Measurements from ENCODE around the gene RAPGEF1.
"Not testable (repeated sequence)": the region's sequence is repeated elsewhere in the genome, so short reads cannot be mapped to it uniquely, and the experiment has no call there.

The RAPGEF1 gene

DNA sequence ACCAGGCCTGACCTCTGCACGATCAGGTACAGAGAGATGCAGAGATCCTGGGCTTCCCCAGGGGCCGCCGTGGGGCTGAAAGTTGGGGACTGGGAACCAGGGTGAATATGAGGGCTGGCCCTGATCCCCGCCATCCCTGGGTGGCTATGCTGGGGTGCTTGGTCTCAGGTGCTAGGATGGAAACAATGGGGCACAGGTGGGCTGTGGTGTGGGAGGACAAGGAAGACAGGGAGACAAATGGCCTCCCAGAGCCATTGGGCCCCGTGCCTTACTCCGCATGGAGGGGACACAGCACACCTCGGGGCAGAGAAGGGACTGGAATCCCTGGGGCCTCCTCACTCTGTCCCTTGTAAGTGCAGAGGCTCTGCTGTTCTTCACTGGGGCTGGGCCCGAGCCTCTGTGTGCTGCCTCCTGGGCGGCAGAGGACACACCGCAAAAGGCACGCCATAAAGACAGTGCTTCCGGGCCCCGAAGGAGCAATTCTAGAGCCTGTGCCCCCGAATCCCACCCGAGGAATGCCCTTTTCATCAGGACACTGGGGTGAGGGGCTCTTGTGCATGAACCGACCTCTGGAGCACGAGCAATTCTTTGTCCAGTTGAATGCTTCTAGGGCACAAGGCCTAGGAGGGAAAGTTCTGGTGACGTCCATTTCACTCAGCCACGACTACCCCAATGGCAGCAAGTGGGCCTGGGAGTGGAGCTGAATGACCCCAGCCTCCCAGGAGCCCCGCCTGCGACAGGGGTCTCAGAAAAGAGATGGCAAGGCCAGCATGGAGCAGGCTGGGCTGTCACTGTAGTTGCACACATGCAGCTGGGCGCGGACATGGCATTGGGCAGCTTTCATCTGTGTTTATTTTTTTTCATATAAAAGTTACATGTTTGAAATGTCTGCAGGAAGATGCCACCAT is 163.7 kb downstream of the RAPGEF1 start:
- no peak for DNase-seq

GRCh38 chr9:131574730-131575640 is 164.9 kb downstream of the RAPGEF1 start:
- DNase-seq = no peak

DNA sequence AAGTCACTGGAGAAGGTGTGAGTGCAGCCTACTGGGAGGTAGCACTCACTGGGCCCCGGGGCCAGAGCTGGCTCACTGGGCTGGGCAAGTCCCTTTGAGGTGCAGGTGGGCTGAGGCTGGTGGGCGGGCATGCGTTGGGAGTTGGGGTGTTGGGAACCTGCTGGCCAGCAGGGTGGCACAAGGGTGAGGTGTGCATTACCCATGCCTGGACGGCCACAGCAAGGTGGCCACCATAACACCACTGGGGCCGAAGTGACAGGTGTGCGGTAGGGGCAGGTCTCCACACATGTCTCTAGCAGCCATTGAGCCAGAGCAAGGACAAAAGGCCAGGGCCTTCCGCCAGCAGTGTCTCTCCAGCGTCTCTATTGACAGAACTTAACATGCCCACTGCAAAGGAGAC is 172.0 kb downstream of the RAPGEF1 start:
- no peak for DNase-seq

GRCh38 chr9:131566158-131566557 is 173.7 kb downstream of the RAPGEF1 start:
- DNase-seq = no peak

DNA sequence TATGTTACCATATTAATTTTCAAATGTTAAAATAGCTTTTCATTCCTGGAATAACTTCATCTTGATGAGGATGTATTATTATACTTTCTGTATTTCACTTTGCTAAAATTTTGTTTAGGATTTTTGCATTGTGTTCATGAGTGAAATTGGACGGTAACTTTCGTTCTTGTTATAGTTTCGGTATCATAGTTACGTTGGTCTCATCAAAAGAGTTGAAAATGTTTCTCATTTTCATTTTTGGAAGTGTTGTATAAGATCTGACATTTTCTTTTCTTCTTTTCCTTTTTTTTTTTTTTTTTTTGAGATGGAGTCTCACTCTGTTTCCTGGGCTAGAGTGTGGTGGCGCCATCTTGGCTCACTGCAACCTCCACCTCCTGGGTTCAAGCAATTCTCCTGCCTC is 174.5 kb downstream of the RAPGEF1 start:
- no peak for DNase-seq

GRCh38 chr9:131562032-131562959 is 177.6 kb downstream of the RAPGEF1 start:
- no peak for DNase-seq

DNA sequence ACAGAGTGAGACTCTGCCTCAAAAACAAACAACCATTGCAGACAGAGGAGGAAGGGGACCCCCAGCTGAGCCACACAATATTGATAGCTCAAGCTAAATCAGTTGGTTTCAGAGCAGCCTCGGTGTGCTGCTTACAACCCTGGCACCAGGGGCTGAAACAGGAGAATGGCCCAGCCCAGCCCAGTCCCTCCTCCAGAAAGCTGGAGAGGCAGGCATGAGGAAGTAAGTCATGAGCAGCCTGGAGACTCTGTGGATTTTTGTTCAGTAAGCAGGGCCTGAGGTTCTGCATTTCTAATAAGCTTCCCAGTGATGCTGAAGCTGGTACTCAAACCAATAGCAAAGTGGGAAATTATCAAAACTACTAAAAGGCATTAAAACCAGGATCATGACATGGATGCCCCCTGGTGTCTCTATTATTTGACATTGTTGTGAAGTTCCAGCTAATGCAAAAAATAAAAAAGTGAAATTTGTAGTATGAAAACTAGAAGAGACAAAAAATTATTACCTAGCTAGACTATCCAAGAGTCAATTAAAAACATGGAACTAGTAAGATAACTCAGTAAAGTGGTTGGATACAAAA is 180.4 kb downstream of the RAPGEF1 start:
- DNase-seq = no peak

- no peak for DNase-seq
These were observed 181.9 kb downstream of the RAPGEF1 start for GRCh38 chr9:131557855-131558548.

GRCh38 chr9:131555841-131556673 is 183.8 kb downstream of the RAPGEF1 start:
- DNase-seq = no peak

- no peak for DNase-seq
These were observed 185.0 kb downstream of the RAPGEF1 start for GRCh38 chr9:131554843-131555351.

- DNase-seq = no peak
These were observed 185.6 kb downstream of the RAPGEF1 start for GRCh38 chr9:131554087-131554842.

- no peak for DNase-seq
These were observed 187.8 kb downstream of the RAPGEF1 start for GRCh38 chr9:131552030-131552429.

DNA sequence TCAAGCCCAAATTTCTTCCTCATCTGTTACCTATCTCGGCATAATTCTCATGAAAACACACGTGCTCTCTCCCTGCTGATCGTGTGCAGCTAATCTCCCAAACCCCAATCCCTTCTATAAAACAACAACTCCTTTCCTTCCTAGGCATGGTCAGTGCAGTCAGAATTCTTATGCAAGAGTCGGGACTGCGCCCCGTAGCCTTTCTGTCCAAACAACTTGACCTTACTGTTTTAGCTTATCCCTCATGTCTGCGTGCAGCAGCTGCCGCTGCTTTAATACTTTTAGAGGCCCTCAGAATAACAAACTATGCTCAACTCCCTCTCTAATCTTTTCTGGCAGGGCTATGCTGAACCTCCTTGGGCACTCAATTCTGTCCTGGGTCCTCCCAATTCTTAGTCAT is 189.4 kb downstream of the RAPGEF1 start:
- DNase-seq = not testable (repeated sequence)

DNA sequence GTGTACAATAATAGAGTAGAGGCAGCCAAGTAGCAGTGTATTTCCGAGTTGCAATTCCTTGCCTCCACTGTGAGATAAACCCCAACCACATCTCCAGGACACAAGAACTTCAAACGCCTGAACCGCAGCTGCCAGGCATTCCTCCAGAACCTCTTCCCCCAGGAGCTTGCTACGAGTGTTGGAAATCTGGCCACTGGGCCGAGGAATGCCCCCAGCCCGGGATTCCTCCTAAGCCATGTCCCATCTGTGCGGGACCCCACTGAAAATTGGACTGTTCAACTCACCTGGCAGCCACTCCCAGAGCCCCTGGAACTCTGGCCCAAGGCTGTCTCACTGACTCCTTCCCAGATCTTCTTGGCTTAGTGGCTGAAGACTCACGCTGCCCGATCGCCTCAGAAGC is 190.7 kb downstream of the RAPGEF1 start:
- not testable (repeated sequence) for DNase-seq

GRCh38 chr9:131546336-131547084 is 193.4 kb downstream of the RAPGEF1 start:
- DNase-seq = no peak

- no peak for DNase-seq
These were observed 194.0 kb downstream of the RAPGEF1 start for GRCh38 chr9:131545786-131546335.
